Measurements from ENCODE around the gene C12orf57.
A peak's percentile ranks its signal among the peaks of the same experiment; 100 is the strongest.

C12orf57 gene

GRCh38 chr12:6954316-6955107, 10.7 kb downstream of the C12orf57 start:
- no peak for DNase-seq

GRCh38 chr12:6955108-6956020, 11.5 kb downstream of the C12orf57 start:
- DNase-seq: no peak

GRCh38 chr12:6956021-6956727, 12.4 kb downstream of the C12orf57 start:
- peak; percentile 62 for DNase-seq

- DNase-seq: no peak
Measured at GRCh38 chr12:6957151-6957701, 13.4 kb downstream of the C12orf57 start.

GRCh38 chr12:6957741-6958608, 14.2 kb downstream of the C12orf57 start:
- DNase-seq: no peak

GRCh38 chr12:6958609-6959057, 14.8 kb downstream of the C12orf57 start:
- DNase-seq: no peak

GRCh38 chr12:6959058-6959804, 15.4 kb downstream of the C12orf57 start:
- peak; percentile 73 for DNase-seq

GRCh38 chr12:6959805-6960592, 16.2 kb downstream of the C12orf57 start:
- DNase-seq: no peak

GRCh38 chr12:6960593-6961277, 16.9 kb downstream of the C12orf57 start:
- peak; percentile 76 for DNase-seq

- DNase-seq: peak; percentile 94
Measured at GRCh38 chr12:6961278-6961694, 17.5 kb downstream of the C12orf57 start.

- peak; percentile 95 for DNase-seq
Measured at GRCh38 chr12:6961695-6962284, 18.0 kb downstream of the C12orf57 start.

- DNase-seq: peak; percentile 15
Measured at GRCh38 chr12:6962285-6963015, 18.6 kb downstream of the C12orf57 start.

GRCh38 chr12:6963016-6963731, 19.4 kb downstream of the C12orf57 start:
- peak; percentile 7 for DNase-seq

- DNase-seq: peak; percentile 11
Measured at GRCh38 chr12:6963791-6964413, 20.1 kb downstream of the C12orf57 start.

- DNase-seq: peak; percentile 59
Measured at GRCh38 chr12:6964605-6965025, 20.8 kb downstream of the C12orf57 start.

- DNase-seq: peak; percentile 95
Measured at GRCh38 chr12:6965026-6965661, 21.3 kb downstream of the C12orf57 start.

GRCh38 chr12:6965714-6966113, 21.9 kb downstream of the C12orf57 start:
- DNase-seq: no peak

Measured in hematopoietic multipotent progenitor cell treated with erythropoietin and hydrocortisone succinate and interleukin-3 and kit ligand, for 6 days (in vitro differentiated cells).